HG03342 (cell line): ENCODE measurements around the gene SLC8A3.

ENCODE experiments used
- ATAC-seq: cut with Tn5 transposase; IDR thresholded peaks from one replicate; pipeline ENCODE4 v1.9.1; 2021; ENCODE audit warnings: mild to moderate bottlenecking, moderate library complexity; ENCODE audit not compliant: unreplicated experiment

Gene SLC8A3

DNA sequence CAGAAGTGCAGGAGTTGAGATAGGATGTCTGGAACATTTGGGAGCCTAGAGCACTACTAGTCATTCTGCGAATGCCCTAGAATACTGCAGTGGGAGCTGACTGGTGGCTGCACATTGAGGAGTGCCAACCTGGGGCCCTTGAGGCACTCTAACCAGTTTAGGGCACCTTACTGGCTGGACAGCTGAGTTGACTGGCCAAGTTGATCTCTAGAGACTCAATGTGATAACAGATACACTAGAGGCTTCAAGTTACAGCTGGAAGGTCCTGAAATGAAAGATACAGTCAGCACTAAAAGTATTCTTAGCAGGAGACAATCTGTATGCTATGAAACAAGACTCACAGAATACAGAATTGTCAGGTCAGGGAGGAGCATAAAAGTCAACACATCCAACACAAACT is 8.0 kb downstream of the SLC8A3 start:
- ATAC-seq: no peak

- ATAC-seq: no peak
These were observed 11.5 kb downstream of the SLC8A3 start for GRCh38 chr14:70177081-70177800.

DNA sequence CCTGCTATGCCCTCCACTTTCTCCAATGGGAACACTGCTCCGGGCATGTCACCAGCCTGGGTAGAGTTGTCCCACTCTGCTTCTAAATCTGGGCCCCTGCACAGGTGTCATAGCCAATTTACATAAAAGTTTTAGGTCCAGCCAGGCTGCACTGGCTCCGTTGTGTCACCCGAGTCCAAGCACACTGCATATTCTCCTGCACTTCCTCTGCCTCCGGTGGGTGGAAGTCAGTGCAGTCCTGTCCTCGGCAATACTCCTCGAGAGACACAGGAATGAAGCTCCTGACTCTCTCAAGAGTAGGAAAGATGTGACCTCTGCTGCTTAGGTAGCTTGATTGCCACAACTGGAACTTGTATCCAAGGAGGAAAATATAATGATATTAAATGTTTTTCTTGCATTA is 15.2 kb downstream of the SLC8A3 start:
- no peak for ATAC-seq

GRCh38 chr14:70171726-70172125 is 17.0 kb downstream of the SLC8A3 start:
- no peak for ATAC-seq

- no peak for ATAC-seq
These were observed 17.8 kb downstream of the SLC8A3 start for GRCh38 chr14:70170976-70171375.

GRCh38 chr14:70168406-70168805 is 20.3 kb downstream of the SLC8A3 start:
- no peak for ATAC-seq

- ATAC-seq: no peak
These were observed 22.1 kb downstream of the SLC8A3 start for GRCh38 chr14:70166530-70167203.

DNA sequence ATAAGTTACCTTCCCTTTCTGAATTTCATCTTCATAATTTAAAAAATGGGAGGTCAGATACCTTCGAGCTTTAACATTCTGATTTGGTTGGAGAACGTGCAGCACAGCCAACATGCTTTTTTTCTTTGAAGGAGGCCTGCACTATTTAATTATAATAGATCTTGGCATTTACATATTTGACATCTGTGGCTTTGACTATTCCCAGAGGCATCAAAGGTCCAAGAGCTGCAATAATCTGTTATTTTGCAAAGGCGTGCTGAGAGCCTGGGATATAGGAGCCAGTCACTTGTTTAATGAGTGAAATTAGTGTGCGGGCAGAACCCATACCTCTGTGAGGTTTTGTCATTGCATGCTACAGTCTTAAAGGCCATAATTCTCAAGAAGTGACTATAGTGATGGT is 26.4 kb downstream of the SLC8A3 start:
- ATAC-seq: no peak

- ATAC-seq: no peak
These were observed 32.2 kb downstream of the SLC8A3 start for GRCh38 chr14:70156592-70156991.

- ATAC-seq: no peak
These were observed 36.0 kb downstream of the SLC8A3 start for GRCh38 chr14:70152704-70153103.

GRCh38 chr14:70152081-70152480 is 36.7 kb downstream of the SLC8A3 start:
- ATAC-seq: no peak

GRCh38 chr14:70149596-70150165 is 39.1 kb downstream of the SLC8A3 start:
- no peak for ATAC-seq

DNA sequence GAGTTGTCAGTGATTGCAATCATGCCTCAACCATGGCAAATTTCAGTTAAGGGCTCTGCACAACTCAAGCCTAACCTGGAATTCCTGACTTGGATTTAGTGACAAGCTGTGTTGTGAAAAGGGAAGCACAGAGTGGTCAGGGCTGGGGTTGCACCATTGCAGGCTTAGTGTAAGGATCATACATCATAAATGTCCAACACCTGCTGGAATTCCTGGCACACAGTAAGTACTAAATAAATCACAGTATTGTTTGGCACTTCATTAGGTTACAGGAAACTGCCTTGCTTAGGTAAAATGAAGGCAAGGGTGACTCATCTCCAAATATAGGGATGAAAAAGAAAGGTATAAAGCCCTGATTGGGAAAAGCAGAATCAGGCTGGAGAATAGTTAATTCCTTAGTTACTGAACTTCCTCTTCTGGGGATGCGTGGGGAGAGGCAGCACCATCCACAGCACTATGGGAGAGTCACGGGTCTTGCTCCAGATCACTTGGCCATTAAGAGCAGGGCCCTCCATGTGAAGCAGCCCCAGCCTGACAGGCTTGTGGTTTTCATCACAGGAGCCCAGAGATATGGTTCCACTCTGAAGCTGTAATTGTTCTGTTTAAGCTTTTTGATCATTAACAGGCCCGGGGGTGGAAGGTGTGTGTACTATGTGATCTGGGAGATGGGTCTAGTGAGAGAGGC is 39.7 kb downstream of the SLC8A3 start:
- ATAC-seq: no peak

DNA sequence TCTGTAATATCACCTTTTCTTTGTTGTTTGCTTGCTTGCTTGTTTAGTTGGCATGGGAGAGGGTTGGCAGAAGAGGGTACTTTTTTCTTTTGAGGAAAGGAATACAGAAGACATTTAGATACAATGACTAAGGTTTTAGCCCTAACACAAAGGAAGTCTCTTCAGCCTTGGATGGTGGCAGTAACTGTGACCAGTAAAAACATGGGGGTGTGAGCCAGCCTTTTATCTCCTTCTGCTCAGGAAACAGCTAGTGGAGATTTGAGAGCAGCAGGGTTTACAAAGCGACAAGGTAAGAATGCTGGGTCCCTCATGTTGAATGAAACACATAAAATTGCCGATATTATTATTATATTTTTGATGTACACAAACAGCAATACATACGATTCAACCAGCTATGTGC is 40.4 kb downstream of the SLC8A3 start:
- no peak for ATAC-seq

- ATAC-seq: no peak
These were observed 44.7 kb downstream of the SLC8A3 start for GRCh38 chr14:70144046-70144445.

- ATAC-seq: no peak
These were observed 45.4 kb downstream of the SLC8A3 start for GRCh38 chr14:70143306-70143705.

- ATAC-seq: no peak
These were observed 48.1 kb downstream of the SLC8A3 start for GRCh38 chr14:70140614-70141013.

DNA sequence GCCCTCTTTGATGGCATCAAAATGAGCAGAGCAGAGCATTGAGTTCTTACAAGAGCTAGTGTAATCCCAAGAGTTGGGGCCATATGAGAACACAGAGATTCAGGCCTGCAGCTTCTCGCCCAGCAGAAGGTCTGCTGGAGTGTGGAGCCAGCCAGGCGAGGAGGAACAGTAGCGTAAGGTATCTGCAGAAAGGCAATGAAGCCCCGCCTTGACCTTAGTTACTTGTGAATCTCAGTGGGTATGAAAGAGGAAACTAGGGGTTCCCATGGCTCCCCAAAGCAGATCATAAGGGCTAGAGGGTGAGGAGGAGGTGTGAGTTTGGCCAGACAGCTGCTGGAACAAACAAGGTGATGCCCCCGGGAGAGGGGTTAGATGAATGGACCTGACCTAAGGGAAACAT is 49.4 kb downstream of the SLC8A3 start:
- ATAC-seq: peak; percentile 71

DNA sequence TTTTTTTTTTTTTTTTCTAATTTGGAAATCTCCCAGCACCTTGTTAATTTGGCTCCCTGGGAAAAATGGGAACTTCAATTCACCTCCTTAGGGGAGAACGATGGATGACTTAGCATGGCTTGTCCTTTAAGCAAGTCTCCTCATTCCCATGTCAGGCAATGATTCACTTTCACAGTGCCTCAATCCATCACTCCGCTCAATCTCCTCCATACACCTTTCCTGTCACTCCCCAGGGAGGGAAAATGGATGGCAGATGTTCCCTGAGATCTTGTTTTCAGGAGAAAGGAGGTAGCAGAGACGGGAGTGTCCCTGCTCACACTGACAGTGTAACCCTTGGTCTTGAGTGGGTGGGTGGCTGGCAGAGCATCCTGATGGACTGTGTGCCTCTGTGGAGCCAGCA is 51.0 kb downstream of the SLC8A3 start:
- ATAC-seq: no peak

DNA sequence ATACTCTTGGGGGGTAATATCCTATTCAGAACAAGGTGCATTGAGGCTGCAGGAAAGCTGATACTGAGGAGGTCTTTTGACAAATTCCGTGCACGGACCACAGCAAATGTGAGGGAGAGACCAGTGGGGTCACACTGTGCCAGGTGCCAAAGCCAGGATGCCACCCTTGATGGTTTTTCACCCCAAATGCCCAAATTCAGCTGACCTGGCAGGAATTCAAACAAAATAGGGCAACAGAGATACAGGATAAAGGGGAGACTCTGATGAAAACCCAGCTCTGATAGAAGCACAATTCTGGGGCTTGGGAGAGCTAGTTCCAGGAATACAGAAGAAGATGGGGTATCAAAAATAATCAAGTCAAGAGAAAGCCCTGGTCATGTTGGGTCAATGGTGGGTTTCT is 55.3 kb downstream of the SLC8A3 start:
- ATAC-seq: no peak

DNA sequence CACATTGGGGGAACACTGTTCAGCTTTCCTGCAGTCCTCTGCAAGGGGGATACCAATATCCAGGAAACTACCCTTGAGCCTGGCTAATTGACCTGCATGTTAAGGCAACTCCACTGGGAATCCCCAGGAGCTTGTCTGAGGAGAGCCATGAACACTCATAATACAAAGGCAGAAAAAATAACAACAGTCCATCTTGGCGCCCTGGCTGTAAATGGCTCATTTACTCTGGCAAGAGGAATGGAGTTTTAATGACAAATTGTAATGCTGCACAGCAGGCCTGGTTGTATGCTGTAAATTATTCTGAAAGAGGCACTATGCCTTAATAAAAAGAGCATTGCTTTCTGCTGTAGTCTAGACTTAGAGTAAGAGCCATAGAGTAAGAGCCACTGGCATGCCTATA is 58.3 kb downstream of the SLC8A3 start:
- no peak for ATAC-seq

DNA sequence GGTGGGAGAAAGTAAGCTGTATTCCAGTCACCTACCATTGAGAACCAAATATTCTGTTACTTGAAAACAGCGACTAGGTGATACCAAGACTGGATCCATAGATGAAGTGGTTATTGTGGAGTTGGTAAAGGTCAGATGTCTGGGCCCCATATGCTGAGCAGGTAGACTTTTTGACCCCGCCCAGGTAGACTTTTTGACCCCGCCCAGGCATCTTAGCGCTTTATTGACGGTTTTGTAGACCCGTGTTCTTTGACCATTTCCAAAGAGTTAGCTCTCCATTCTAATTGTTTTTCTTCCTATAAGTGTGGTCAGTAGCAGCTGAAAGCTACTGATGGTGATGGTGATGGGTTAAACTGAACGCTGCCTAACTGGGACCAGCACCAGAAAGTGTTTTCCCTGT is 61.6 kb downstream of the SLC8A3 start:
- ATAC-seq: no peak
